ENCODE measurements around the gene KCNT1. TPM values are rescaled to one million over a fixed set of nuclear protein-coding genes. Genes with fewer than 3 reads are reported as not detected.

The KCNT1 gene
- total RNA-seq, 1 donor: not detected

- TF ChIP-seq CTCF (IDR thresholded peaks at IDR 0.05; ENCODE audit: extremely low read depth, low read depth, low read length): no peak
- Histone ChIP-seq H2AFZ (ENCODE audit: low read length) (no peak overlapping the region), H3K27me3 (ENCODE audit: insufficient read depth, low read length) (no peaks in the 10 kb centered on the region), H3K79me2 (ENCODE audit: insufficient read depth, low read length) (no peaks in the 10 kb centered on the region), H3K4me1 (ENCODE audit: insufficient read depth, low read length) (no peaks in the 10 kb centered on the region), H3K4me3 (ENCODE audit: insufficient read depth, low read length) (no peak overlapping the region), H3K27ac (ENCODE audit: low read depth, low read length) (no peak overlapping the region), H3K4me2 (ENCODE audit: insufficient read depth, low read length) (no peak overlapping the region), H4K20me1 (ENCODE audit: insufficient read depth, low read length) (no peaks in the 10 kb centered on the region), H3K36me3 (ENCODE audit: insufficient read depth, low read length) (no peaks in the 10 kb centered on the region), H3K9me3 (ENCODE audit: low read depth, low read length) (no peaks in the 10 kb centered on the region)
- DNase-seq (ENCODE audit: insufficient read length, low spot score, missing footprints): peak; percentile 43
Observed at GRCh38 chr9:135674977-135675376, 27.0 kb upstream of the KCNT1 start.

GRCh38 chr9:135676891-135677290, 25.1 kb upstream of the KCNT1 start:
- H3K27me3 ChIP-seq (ENCODE audit: insufficient read depth, low read length): no peaks in the 10 kb centered on the region
- TF ChIP-seq CTCF (IDR thresholded peaks at IDR 0.05; ENCODE audit: extremely low read depth, low read depth, low read length): no peak
- DNase-seq (ENCODE audit: insufficient read length, low spot score, missing footprints): peak; percentile 32
- H4K20me1 ChIP-seq (ENCODE audit: insufficient read depth, low read length): no peaks in the 10 kb centered on the region
- H3K79me2 ChIP-seq (ENCODE audit: insufficient read depth, low read length): no peaks in the 10 kb centered on the region
- H3K27ac ChIP-seq (ENCODE audit: low read depth, low read length): no peak overlapping the region
- H3K4me1 ChIP-seq (ENCODE audit: insufficient read depth, low read length): no peaks in the 10 kb centered on the region
- no peaks in the 10 kb centered on the region for H3K9me3 ChIP-seq (ENCODE audit: low read depth, low read length)
- no peak overlapping the region for H3K4me3 ChIP-seq (ENCODE audit: insufficient read depth, low read length)
- H2AFZ ChIP-seq (ENCODE audit: low read length): no peak overlapping the region
- H3K36me3 ChIP-seq (ENCODE audit: insufficient read depth, low read length): no peaks in the 10 kb centered on the region
- no peak overlapping the region for H3K4me2 ChIP-seq (ENCODE audit: insufficient read depth, low read length)

GRCh38 chr9:135677641-135678168, 24.3 kb upstream of the KCNT1 start:
- no peak for TF ChIP-seq CTCF (IDR thresholded peaks at IDR 0.05; ENCODE audit: extremely low read depth, low read depth, low read length)
- H3K27me3 ChIP-seq (ENCODE audit: insufficient read depth, low read length): no peaks in the 10 kb centered on the region
- DNase-seq (ENCODE audit: insufficient read length, low spot score, missing footprints): peak; percentile 73
- no peak overlapping the region for H3K4me2 ChIP-seq (ENCODE audit: insufficient read depth, low read length)
- H4K20me1 ChIP-seq (ENCODE audit: insufficient read depth, low read length): no peaks in the 10 kb centered on the region
- H3K9me3 ChIP-seq (ENCODE audit: low read depth, low read length): no peaks in the 10 kb centered on the region
- H3K36me3 ChIP-seq (ENCODE audit: insufficient read depth, low read length): no peaks in the 10 kb centered on the region
- no peaks in the 10 kb centered on the region for H3K4me1 ChIP-seq (ENCODE audit: insufficient read depth, low read length)
- H3K27ac ChIP-seq (ENCODE audit: low read depth, low read length): no peak overlapping the region
- H3K79me2 ChIP-seq (ENCODE audit: insufficient read depth, low read length): no peaks in the 10 kb centered on the region
- no peak overlapping the region for H3K4me3 ChIP-seq (ENCODE audit: insufficient read depth, low read length)
- H2AFZ ChIP-seq (ENCODE audit: low read length): no peak overlapping the region

- no peaks in the 10 kb centered on the region for H4K20me1 ChIP-seq (ENCODE audit: insufficient read depth, low read length)
- no peak for TF ChIP-seq CTCF (IDR thresholded peaks at IDR 0.05; ENCODE audit: extremely low read depth, low read depth, low read length)
- no peak for DNase-seq (ENCODE audit: insufficient read length, low spot score, missing footprints)
- H3K36me3 ChIP-seq (ENCODE audit: insufficient read depth, low read length): no peaks in the 10 kb centered on the region
- H3K27ac ChIP-seq (ENCODE audit: low read depth, low read length): no peak overlapping the region
- H3K79me2 ChIP-seq (ENCODE audit: insufficient read depth, low read length): no peaks in the 10 kb centered on the region
- H3K4me1 ChIP-seq (ENCODE audit: insufficient read depth, low read length): no peaks in the 10 kb centered on the region
- H3K27me3 ChIP-seq (ENCODE audit: insufficient read depth, low read length): no peaks in the 10 kb centered on the region
- H3K4me3 ChIP-seq (ENCODE audit: insufficient read depth, low read length): no peak overlapping the region
- H2AFZ ChIP-seq (ENCODE audit: low read length): no peak overlapping the region
- H3K4me2 ChIP-seq (ENCODE audit: insufficient read depth, low read length): no peak overlapping the region
- H3K9me3 ChIP-seq (ENCODE audit: low read depth, low read length): no peaks in the 10 kb centered on the region
Observed at GRCh38 chr9:135678236-135679017, 23.6 kb upstream of the KCNT1 start.

Data from osteoblast (primary cell).